PC-3 (cell line): Measurements from ENCODE around the gene ADCY2. TPM values are rescaled to one million over a fixed set of nuclear protein-coding genes. Genes with fewer than 3 reads are reported as not detected.

Source experiments
- ATAC-seq: fragments of 200-7000 bp; cut with Tn5 transposase; 2 replicates; pipeline ENCODE4 v1.9.1; 2020; ENCODE audit warnings: mild to moderate bottlenecking, moderate library complexity
- BruUV-seq: library from RNA; stranded (reverse); fragments of 400-500 nt; replicated peaks from 2 replicates; lab custom pipeline; 2021; lab: Mats Ljungman, UMichigan
- CTCF ChIA-PET: fragments of 300-600 bp; sonication (Branson Sonifier 250); formaldehyde crosslinking; loops from one replicate; lab custom pipeline; 2022; ENCODE audit warnings: antibody characterized with exemption; lab: Charles Lee
- POLR2A ChIA-PET: fragments of 300-600 bp; sonication (Branson Sonifier 250); formaldehyde crosslinking; loops from one replicate; lab custom pipeline; 2022; ENCODE audit warnings: antibody characterized with exemption; ENCODE audit not compliant: unreplicated experiment; lab: Charles Lee
- DNase-seq: peaks from one replicate; pipeline ENCODE4 v3.0.0-alpha.2; 2015
- H2AFZ ChIP-seq: fragments of 300-600 bp; sonication (generic); 2 replicates; pipeline ENCODE4 v1.6.0; 2016; ENCODE audit warnings: antibody characterized with exemption, low read length
- H3F3A ChIP-seq: fragments of 300-600 bp; sonication (generic); one replicate; pipeline ENCODE4 v1.6.0; 2017; ENCODE audit warnings: antibody characterized with exemption, low read length, control low read depth, mild to moderate bottlenecking; ENCODE audit not compliant: unreplicated experiment
- H3K27ac ChIP-seq: fragments of 300-600 bp; sonication (generic); 2 replicates; pipeline ENCODE4 v1.5.1; 2016; ENCODE audit warnings: mild to moderate bottlenecking, low read length
- H3K27me3 ChIP-seq: fragments of 300-600 bp; sonication (generic); 2 replicates; pipeline ENCODE4 v1.6.1; 2016; ENCODE audit warnings: low read length, mixed read lengths
- H3K36me3 ChIP-seq: fragments of 300-600 bp; sonication (generic); 2 replicates; pipeline ENCODE4 v1.6.1; 2016; ENCODE audit warnings: low read depth, mixed run types, low read length, mixed read lengths
- H3K4me1 ChIP-seq: fragments of 300-600 bp; sonication (generic); 2 replicates; pipeline ENCODE4 v1.5.1; 2016; ENCODE audit warnings: low read length; ENCODE audit not compliant: insufficient read depth
- H3K4me2 ChIP-seq: fragments of 300-600 bp; sonication (generic); 2 replicates; pipeline ENCODE4 v1.6.0; 2016; ENCODE audit warnings: low read length
- H3K4me3 ChIP-seq: fragments of 300-600 bp; sonication (generic); 2 replicates; pipeline ENCODE4 v1.5.1; 2016; ENCODE audit warnings: mild to moderate bottlenecking, low read length, mixed read lengths
- H3K79me2 ChIP-seq: fragments of 300-600 bp; sonication (generic); 2 replicates; pipeline ENCODE4 v1.6.1; 2017; ENCODE audit warnings: low read length, mixed read lengths
- H3K9ac ChIP-seq: fragments of 300-600 bp; sonication (generic); 2 replicates; pipeline ENCODE4 v1.6.0; 2016; ENCODE audit warnings: mild to moderate bottlenecking, low read length
- H3K9me2 ChIP-seq: fragments of 300-600 bp; sonication (generic); replicated peaks from 2 replicates; pipeline ENCODE4 v1.6.1; 2016; ENCODE audit warnings: mixed run types, low read length, mixed read lengths
- H3K9me3 ChIP-seq: fragments of 300-600 bp; sonication (generic); 2 replicates; pipeline ENCODE4 v1.6.1; 2016; ENCODE audit warnings: low read length, mixed read lengths
- H4K20me1 ChIP-seq: fragments of 300-600 bp; sonication (generic); 2 replicates; pipeline ENCODE4 v1.6.1; 2016; ENCODE audit warnings: low read length, mixed read lengths
- EZH2 ChIP-seq: fragments of 300-600 bp; sonication (generic); IDR thresholded peaks from one replicate; pipeline ENCODE4 v1.6.1; 2017; ENCODE audit warnings: antibody characterized with exemption, mild to moderate bottlenecking, low read length; ENCODE audit not compliant: unreplicated experiment
- EZH2phosphoT487 ChIP-seq: fragments of 300-600 bp; sonication (generic); IDR thresholded peaks from 2 replicates; pipeline ENCODE4 v1.6.1; 2018; ENCODE audit warnings: mild to moderate bottlenecking, antibody characterized with exemption, low read length, borderline replicate concordance
- intact Hi-C: fragments of 100-400 bp; cut with micrococcal nuclease; formaldehyde crosslinking; loops from 2 replicates; pipeline ENCODE4 v1.9.0; 2023
- total RNA-seq: library from RNA; depleted of rRNA; stranded (reverse); fragments of >200 nt; gene quantifications from 2 replicates; pipeline ENCODE4 v1.2.3, GENCODE V29; 2014
- TF ChIP-seq, protein P1 (sequence below): fragments of 300-600 bp; sonication (generic); conservative IDR thresholded peaks from 2 replicates; pipeline ENCODE4 v1.5.1; 2017; ENCODE audit warnings: antibody characterized with exemption, low read depth, mild to moderate bottlenecking, low read length

Gene ADCY2
- total RNA-seq, 1 experiment from 2014 or later = not detected

DNA sequence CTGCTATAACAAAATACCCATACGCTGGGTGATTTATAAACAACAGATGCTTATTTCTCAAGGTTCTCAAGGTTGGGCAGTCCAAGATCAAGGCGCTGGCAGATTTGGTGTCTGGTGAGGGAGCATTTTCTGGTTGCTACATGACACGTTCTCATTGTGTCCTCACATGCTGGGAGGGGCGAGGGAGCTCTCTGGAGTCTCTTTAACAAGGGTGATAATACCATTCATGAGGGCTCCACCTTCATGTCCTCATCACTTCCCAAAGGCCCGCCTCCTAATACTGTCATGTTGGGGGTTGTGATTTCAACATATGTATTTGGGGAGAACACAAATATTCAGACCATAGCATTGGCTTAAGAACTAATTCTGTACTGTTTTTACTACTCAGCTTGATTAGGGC is 450.4 kb downstream of the ADCY2 start:
- Histone ChIP-seq H3K79me2 (no peaks in the 10 kb centered on the region), H3K36me3 (no peaks in the 10 kb centered on the region)

DNA sequence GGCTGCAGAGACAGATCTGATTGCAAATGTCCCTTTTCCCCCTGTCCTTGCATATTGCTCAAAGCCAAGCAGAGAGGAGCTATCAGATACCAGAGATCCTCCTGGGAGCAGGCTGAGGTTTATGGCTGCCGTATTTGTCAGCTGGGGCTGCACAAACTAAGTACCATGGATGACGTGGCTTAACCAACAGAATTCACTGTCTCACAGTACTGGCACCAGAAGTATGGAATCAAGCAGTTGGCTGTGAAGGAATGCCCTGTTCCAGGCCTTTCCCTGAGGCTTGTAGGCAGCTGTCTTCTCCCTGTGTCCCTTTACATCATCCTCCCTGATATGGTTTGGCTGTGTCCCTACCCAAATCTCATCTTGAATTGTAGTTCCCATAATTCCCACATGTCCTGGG is 452.4 kb downstream of the ADCY2 start:
- Histone ChIP-seq H3K4me2 (no peak overlapping the region), H3K9me2 (no peaks in the 10 kb centered on the region), H3K79me2 (no peaks in the 10 kb centered on the region), H3K27me3 (peaks cover 27% of the 10 kb centered on the region), H3K9me3 (no peaks in the 10 kb centered on the region), H3F3A (no peaks in the 10 kb centered on the region), H2AFZ (no peak overlapping the region), H3K4me3 (no peak overlapping the region), H3K4me1 (no peaks in the 10 kb centered on the region), H4K20me1 (no peaks in the 10 kb centered on the region), H3K36me3 (no peaks in the 10 kb centered on the region), H3K9ac (no peak overlapping the region), H3K27ac (no peak overlapping the region)
- intact Hi-C loops = no loop called here
- no TSS peak for BruUV-seq
- ChIA-PET CTCF (no interaction called here), POLR2A (no interaction called here)
- ATAC-seq = no peak
- DNase-seq = no peak
- TF ChIP-seq EZH2 = no peak
- TF ChIP-seq, protein P1, sequence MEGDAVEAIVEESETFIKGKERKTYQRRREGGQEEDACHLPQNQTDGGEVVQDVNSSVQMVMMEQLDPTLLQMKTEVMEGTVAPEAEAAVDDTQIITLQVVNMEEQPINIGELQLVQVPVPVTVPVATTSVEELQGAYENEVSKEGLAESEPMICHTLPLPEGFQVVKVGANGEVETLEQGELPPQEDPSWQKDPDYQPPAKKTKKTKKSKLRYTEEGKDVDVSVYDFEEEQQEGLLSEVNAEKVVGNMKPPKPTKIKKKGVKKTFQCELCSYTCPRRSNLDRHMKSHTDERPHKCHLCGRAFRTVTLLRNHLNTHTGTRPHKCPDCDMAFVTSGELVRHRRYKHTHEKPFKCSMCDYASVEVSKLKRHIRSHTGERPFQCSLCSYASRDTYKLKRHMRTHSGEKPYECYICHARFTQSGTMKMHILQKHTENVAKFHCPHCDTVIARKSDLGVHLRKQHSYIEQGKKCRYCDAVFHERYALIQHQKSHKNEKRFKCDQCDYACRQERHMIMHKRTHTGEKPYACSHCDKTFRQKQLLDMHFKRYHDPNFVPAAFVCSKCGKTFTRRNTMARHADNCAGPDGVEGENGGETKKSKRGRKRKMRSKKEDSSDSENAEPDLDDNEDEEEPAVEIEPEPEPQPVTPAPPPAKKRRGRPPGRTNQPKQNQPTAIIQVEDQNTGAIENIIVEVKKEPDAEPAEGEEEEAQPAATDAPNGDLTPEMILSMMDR = no peak
- TF ChIP-seq EZH2phosphoT487 = no peak

More for the DNA sequence above, 450.4 kb downstream of the ADCY2 start:
- Histone ChIP-seq H3K4me2 (no peak overlapping the region), H3K4me1 (no peaks in the 10 kb centered on the region), H3K9me2 (no peaks in the 10 kb centered on the region), H4K20me1 (no peaks in the 10 kb centered on the region), H3K4me3 (no peak overlapping the region), H3K27me3 (peaks cover 33% of the 10 kb centered on the region), H3K27ac (no peak overlapping the region), H3F3A (no peaks in the 10 kb centered on the region), H2AFZ (no peak overlapping the region), H3K9me3 (no peaks in the 10 kb centered on the region), H3K9ac (no peak overlapping the region)
- no peak for DNase-seq
- TF ChIP-seq, protein P1 = no peak
- no peak for TF ChIP-seq EZH2phosphoT487
- no peak for TF ChIP-seq EZH2
- no TSS peak for BruUV-seq
- intact Hi-C loops = no loop called here
- ChIA-PET POLR2A (no interaction called here), CTCF (no interaction called here)
- ATAC-seq = no peak

DNA sequence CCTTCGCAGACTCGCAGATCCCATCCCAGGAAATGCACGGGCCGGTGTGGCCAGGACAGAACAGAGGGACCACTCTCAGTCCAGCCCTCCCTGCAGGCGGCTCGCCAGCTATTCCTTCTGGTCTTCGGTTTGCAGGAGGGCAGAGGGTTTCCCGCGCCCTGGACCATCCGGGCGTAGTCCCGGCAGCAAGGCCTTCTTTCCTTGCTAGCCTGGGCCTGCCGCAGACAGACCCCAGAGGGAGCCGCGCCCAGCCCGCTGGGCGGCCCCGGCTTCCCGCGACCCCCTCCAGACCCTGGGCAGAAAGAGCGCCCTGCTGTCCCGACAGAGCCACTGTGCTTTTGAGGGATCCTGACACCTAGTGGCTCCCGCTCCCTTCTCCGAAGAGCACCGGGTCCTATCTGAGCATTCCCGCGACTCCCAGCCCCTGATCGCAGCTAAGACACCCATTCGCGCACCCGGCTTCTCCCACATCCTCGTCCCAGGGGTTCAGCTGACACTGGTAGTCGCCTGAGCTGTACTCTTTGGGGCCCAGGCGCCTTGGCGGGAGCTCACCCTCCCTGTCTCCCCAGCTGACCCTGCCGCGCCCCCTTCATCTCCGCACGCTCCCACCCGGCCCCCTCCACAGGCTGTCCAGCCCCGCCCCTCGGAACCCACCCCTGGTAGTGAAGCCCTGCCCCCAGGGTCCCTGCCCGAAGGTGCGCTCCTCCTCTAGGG is 453.9 kb downstream of the ADCY2 start:
- H3K36me3 ChIP-seq = no peaks in the 10 kb centered on the region
- no peaks in the 10 kb centered on the region for H4K20me1 ChIP-seq
- ChIA-PET POLR2A (no interaction called here), CTCF (no interaction called here)
- no peak overlapping the region for H3K4me3 ChIP-seq
- no peaks in the 10 kb centered on the region for H3K79me2 ChIP-seq
- no peaks in the 10 kb centered on the region for H3F3A ChIP-seq
- intact Hi-C loops = no loop called here
- DNase-seq = no peak
- H3K9ac ChIP-seq = no peak overlapping the region
- ATAC-seq = no peak
- H2AFZ ChIP-seq = no peak overlapping the region
- no peaks in the 10 kb centered on the region for H3K9me3 ChIP-seq
- H3K27ac ChIP-seq = no peak overlapping the region
- H3K4me2 ChIP-seq = no peak overlapping the region
- no peaks in the 10 kb centered on the region for H3K4me1 ChIP-seq
- BruUV-seq = no TSS peak
- H3K27me3 ChIP-seq = peaks cover 13% of the 10 kb centered on the region
- no peaks in the 10 kb centered on the region for H3K9me2 ChIP-seq
- TF ChIP-seq EZH2phosphoT487 (no peak), EZH2 (no peak)
- TF ChIP-seq, protein P1 = no peak
